Endothelial cell of umbilical vein (primary cell): ENCODE data around the gene ANO7. TPM values are rescaled to one million over a fixed set of nuclear protein-coding genes. Genes with fewer than 3 reads are reported as not detected.

Source experiments
- BruUV-seq: library from RNA; stranded (reverse); fragments of 400-500 nt; replicated peaks from 2 replicates; lab custom pipeline; 2021; lab: Mats Ljungman, UMichigan
- CTCF ChIA-PET: fragments of 300-600, 350-600 bp; sonication (Branson Sonifier 250); formaldehyde crosslinking; loops from one replicate; lab custom pipeline; 2021; ENCODE audit warnings: antibody characterized with exemption, inconsistent platforms; lab: Charles Lee
- POLR2A ChIA-PET: fragments of 300-600, 350-600 bp; sonication (Branson Sonifier 250); formaldehyde crosslinking; loops from one replicate; lab custom pipeline; 2021; ENCODE audit warnings: antibody characterized with exemption, inconsistent platforms; lab: Charles Lee
- DNase-seq: peaks from one replicate; pipeline ENCODE4 v3.0.0-alpha.2; 2011; ENCODE audit warnings: low read depth, low spot score
- FAIRE-seq: peaks from 2 replicates; lab custom pipeline; 2011; peaks lifted over from hg19 to GRCh38; lab: Jason Lieb, UNC
- H2AFZ ChIP-seq: 2 replicates; pipeline ENCODE4 v1.6.0; 2012; ENCODE audit warnings: low read depth, low read length, control low read depth, inconsistent platforms
- H3K27ac ChIP-seq: 2 replicates; pipeline ENCODE4 v1.5.1; 2011; ENCODE audit warnings: low read depth, mild to moderate bottlenecking, control low read depth, low read length, moderate library complexity; ENCODE audit not compliant: insufficient read depth
- H3K27me3 ChIP-seq, 2 experiments: 2 replicates each; pipeline versions ENCODE4 v1.6.0 to v1.6.1; 2011; ENCODE audit warnings: low read length in 2 of 2, mixed read lengths in 1 of 2; ENCODE audit not compliant: control insufficient read depth in 2 of 2, insufficient read depth in 2 of 2
- H3K36me3 ChIP-seq, 2 experiments: 2 replicates in 1 of 2; 3 replicates in 1 of 2; pipeline ENCODE4 v1.5.1; 2011; ENCODE audit warnings: low read length in 2 of 2, mild to moderate bottlenecking in 1 of 2, moderate library complexity in 1 of 2; ENCODE audit not compliant: control insufficient read depth in 2 of 2, insufficient read depth in 2 of 2; ENCODE audit errors: extremely low read depth in 1 of 2
- H3K4me1 ChIP-seq: 3 replicates; pipeline ENCODE4 v1.5.1; 2011; ENCODE audit warnings: mild to moderate bottlenecking, low read length; ENCODE audit not compliant: control insufficient read depth, insufficient read depth; ENCODE audit errors: extremely low read depth
- H3K4me2 ChIP-seq: 2 replicates; pipeline ENCODE4 v1.6.1; 2011; ENCODE audit warnings: low read length, control low read depth, mixed read lengths; ENCODE audit not compliant: insufficient read depth
- H3K4me3 ChIP-seq, 3 experiments: fragments of 200-600 bp in 1 of 3; sonication (generic), shearing (Covaris generic) in 1 of 3; replicated peaks in 1 of 3; 2 replicates each; pipeline ENCODE4 v1.5.1; 2011 to 2016; ENCODE audit warnings: control low read depth in 3 of 3, low read length in 3 of 3, mild to moderate bottlenecking in 2 of 3, inconsistent platforms in 1 of 3, low read depth in 1 of 3, moderate library complexity in 1 of 3; ENCODE audit not compliant: insufficient read depth in 1 of 3
- H3K79me2 ChIP-seq: 2 replicates; pipeline ENCODE4 v1.6.0; 2012; ENCODE audit warnings: low read length, inconsistent platforms; ENCODE audit not compliant: control insufficient read depth, insufficient read depth
- H3K9ac ChIP-seq: replicated peaks from 2 replicates; pipeline ENCODE3; 2011; ENCODE audit warnings: low read length, control low read depth; ENCODE audit not compliant: insufficient read depth; ENCODE audit errors: extremely low read depth
- H3K9me1 ChIP-seq: replicated peaks from 3 replicates; pipeline ENCODE4 v1.6.0; 2011; ENCODE audit warnings: mild to moderate bottlenecking, low read length; ENCODE audit not compliant: control insufficient read depth, insufficient read depth; ENCODE audit errors: extremely low read depth
- H3K9me3 ChIP-seq: replicated peaks from 2 replicates; pipeline ENCODE4 v1.5.1; 2012; ENCODE audit warnings: low read length, inconsistent platforms; ENCODE audit not compliant: control insufficient read depth, insufficient read depth
- H4K20me1 ChIP-seq: replicated peaks from 2 replicates; pipeline ENCODE3; 2011; ENCODE audit warnings: mild to moderate bottlenecking, low read length; ENCODE audit not compliant: control insufficient read depth, insufficient read depth; ENCODE audit errors: extremely low read depth
- CTCF ChIP-seq, 2 donors: IDR thresholded peaks; 1 replicate in 1 of 2; 2 replicates in 1 of 2; pipeline ENCODE4 v1.5.1; 2011; ENCODE audit warnings: low read length in 2 of 2, mild to moderate bottlenecking in 2 of 2, moderate library complexity in 2 of 2, control low read depth in 1 of 2, inconsistent platforms in 1 of 2, low read depth in 1 of 2; ENCODE audit not compliant: insufficient read depth in 1 of 2; ENCODE audit errors: extremely low read depth in 1 of 2
- EZH2 ChIP-seq: IDR thresholded peaks from 2 replicates; pipeline ENCODE4 v1.6.1; 2012; ENCODE audit warnings: borderline replicate concordance, low read depth, mild to moderate bottlenecking, moderate library complexity, low read length, inconsistent platforms; ENCODE audit not compliant: severe bottlenecking
- FOS ChIP-seq: IDR thresholded peaks from 2 replicates; pipeline ENCODE4 v1.6.1; 2011; ENCODE audit warnings: mild to moderate bottlenecking, low read length, moderate library complexity, borderline replicate concordance; ENCODE audit not compliant: insufficient read depth
- GATA2 ChIP-seq: IDR thresholded peaks from 2 replicates; pipeline ENCODE4 v1.7.0; 2011; ENCODE audit warnings: low read depth, mild to moderate bottlenecking, moderate library complexity, mixed read lengths, low read length; ENCODE audit not compliant: insufficient read length, insufficient read depth
- JUN ChIP-seq: IDR thresholded peaks from 2 replicates; pipeline ENCODE4 v1.6.1; 2011; ENCODE audit warnings: borderline replicate concordance, low read depth; ENCODE audit not compliant: insufficient read length, insufficient read depth
- MAX ChIP-seq: IDR thresholded peaks from 2 replicates; pipeline ENCODE4 v1.6.1; 2011; ENCODE audit not compliant: insufficient read depth, insufficient read length
- MYC ChIP-seq: IDR thresholded peaks from one replicate; pipeline ENCODE4 v1.6.1; 2011; ENCODE audit warnings: mild to moderate bottlenecking, low read depth, low read length
- POLR2A ChIP-seq: IDR thresholded peaks from 2 replicates; pipeline ENCODE4 v1.6.1; 2012; ENCODE audit warnings: low read depth, mild to moderate bottlenecking, control low read depth, low read length
- POLR2AphosphoS5 ChIP-seq: IDR thresholded peaks from 2 replicates; pipeline ENCODE4 v1.6.1; 2012; ENCODE audit warnings: low read depth, mild to moderate bottlenecking, control low read depth, low read length, moderate library complexity; ENCODE audit not compliant: insufficient read depth
- dilution Hi-C: fragments of 300-500 bp; cut with MboI; formaldehyde crosslinking; loops from one replicate; pipeline ENCODE4 v1.15.0; 2019; ENCODE audit warnings: low sequenced_read_pairs; ENCODE audit not compliant: extremely low pct_ligation_motif_present
- intact Hi-C: fragments of 100-400 bp; cut with micrococcal nuclease; formaldehyde crosslinking; loops from one replicate; pipeline ENCODE4 v1.10.0; 2022
- polyA plus RNA-seq, 4 experiments: library from polyadenylated mRNA; depleted of rRNA in 3 of 4; stranded (reverse) in 3 of 4; unstranded in 1 of 4; fragments of >200 nt; gene quantifications; 2 replicates each; pipeline versions ENCODE4 v1.2.1 to v1.2.3, GENCODE V29; 2011 to 2012; ENCODE audit warnings: missing spikeins in 1 of 4
- total RNA-seq: library from RNA; stranded (reverse); gene quantifications from 2 replicates; pipeline ENCODE4 v1.2.3, GENCODE V29; 2021

The ANO7 gene
- total and polyA plus RNA-seq, 2 donors (not counting 3 experiments of a cell fraction or from before 2014, with no cell fraction given), result 0.81 to 2.5 TPM

GRCh38 chr2:241225545-241225944, 37.1 kb downstream of the ANO7 start:
- dilution Hi-C loops (no loop called here), intact Hi-C loops (loop anchor here (2.0 kb wide), 2 partner anchors 147 to 311 kb away; no protein-coding TSS in a partner anchor)
- Histone ChIP-seq H3K27me3 (no peaks in the 10 kb centered on the region), H3K9me3 (no peaks in the 10 kb centered on the region), H3K9ac (no peak overlapping the region), H2AFZ (no peak overlapping the region), H3K4me1 (peaks cover 23% of the 10 kb centered on the region), H3K27ac (no peak overlapping the region), H3K79me2 (no peaks in the 10 kb centered on the region), H3K4me2 (no peak overlapping the region), H3K9me1 (no peaks in the 10 kb centered on the region), H3K36me3 (peaks cover 8 to 39% of the 10 kb centered on the region in 2 experiments), H4K20me1 (no peaks in the 10 kb centered on the region), H3K4me3 (no peak overlapping the region)
- POLR2A ChIA-PET, result no interaction called here
- TF ChIP-seq GATA2 (no peak), JUN (no peak), MYC (no peak), EZH2 (no peak), POLR2A (no peak), POLR2AphosphoS5 (no peak), CTCF (IDR thresholded peaks at IDR 0.05; ENCODE audit: extremely low read depth in 1 of 2, insufficient read depth in 1 of 2, low read depth in 1 of 2, low read length in 2 of 2) (no peak), FOS (no peak), MAX (no peak)
- DNase-seq, result no peak
- CTCF ChIA-PET, result interaction anchor here (1.1 kb wide), 1 partner anchor 148 kb away, joined by 3 read pairs; no protein-coding TSS in a partner anchor
- no peak for FAIRE-seq
- no TSS peak for BruUV-seq
